ENCODE results near the gene SINHCAF. TPM values are rescaled to one million over a fixed set of nuclear protein-coding genes. Genes with fewer than 3 reads are reported as not detected.
"Not testable (repeated sequence)": the region's sequence is repeated elsewhere in the genome, so short reads cannot be mapped to it uniquely, and the experiment has no call there.

The SINHCAF gene, protein sequence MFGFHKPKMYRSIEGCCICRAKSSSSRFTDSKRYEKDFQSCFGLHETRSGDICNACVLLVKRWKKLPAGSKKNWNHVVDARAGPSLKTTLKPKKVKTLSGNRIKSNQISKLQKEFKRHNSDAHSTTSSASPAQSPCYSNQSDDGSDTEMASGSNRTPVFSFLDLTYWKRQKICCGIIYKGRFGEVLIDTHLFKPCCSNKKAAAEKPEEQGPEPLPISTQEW
- total RNA-seq, result 10 to 100 TPM in 6 of 10 donors, 1 to 10 TPM in 4; 5.7 to 16.9 (median 10.9) TPM
- 1 to 10 TPM; 6.1 TPM for polyA plus RNA-seq
- long read RNA-seq, donor 1, partial matches to known transcripts, result 0 of 6 reads
- long read RNA-seq, donor 1, other reads (novel, unspliced or antisense), result 3 of 6 reads
- long read RNA-seq, donor 2, partial matches to known transcripts, result 0 of 6 reads
- long read RNA-seq, donor 2, other reads (novel, unspliced or antisense), result 0 of 6 reads
- long read RNA-seq, donor 3, transcript SINHCAF-201 (6 exons, 3,163 nt), result major isoform, 5 of 11 reads
- long read RNA-seq, donor 3, partial matches to known transcripts, result 0 of 11 reads
- long read RNA-seq, donor 3, other reads (novel, unspliced or antisense), result 3 of 11 reads

- no peak for TF ChIP-seq CTCF (IDR thresholded peaks at IDR 0.05)
- DNase-seq (peak; percentile 99 to 100), ATAC-seq (peak; percentile 90 to 97 (median 94))
- WGBS, 2 donors, result 0% methylated on average over 52 to 53 of the region's 55 CpGs
- H3K27me3 ChIP-seq, result no peaks in the 10 kb centered on the region
- H3K36me3 ChIP-seq, result no peaks in the 10 kb centered on the region
- H3K9me3 ChIP-seq, result no peaks in the 10 kb centered on the region
- peaks cover 0 to 35% (median 9%) of the 10 kb centered on the region in 9 donors for H3K4me1 ChIP-seq
- H3K4me3 ChIP-seq, result peak within 1 kb of the TSS; percentile 64 to 87 (median 70)
- intact Hi-C loops (cut with DNase I), result no loop called here
- H3K27ac ChIP-seq, result peak within 1 kb of the TSS in 9 of 10 donors; percentile 61 to 96 (median 74)
These were observed at the start of gene SINHCAF for GRCh38 chr12:31325877-31326631. Gene SINHCAF (minus strand): TSS chr12:31326150. CDS start chr12:31298204, 27,946 bp downstream.

DNA sequence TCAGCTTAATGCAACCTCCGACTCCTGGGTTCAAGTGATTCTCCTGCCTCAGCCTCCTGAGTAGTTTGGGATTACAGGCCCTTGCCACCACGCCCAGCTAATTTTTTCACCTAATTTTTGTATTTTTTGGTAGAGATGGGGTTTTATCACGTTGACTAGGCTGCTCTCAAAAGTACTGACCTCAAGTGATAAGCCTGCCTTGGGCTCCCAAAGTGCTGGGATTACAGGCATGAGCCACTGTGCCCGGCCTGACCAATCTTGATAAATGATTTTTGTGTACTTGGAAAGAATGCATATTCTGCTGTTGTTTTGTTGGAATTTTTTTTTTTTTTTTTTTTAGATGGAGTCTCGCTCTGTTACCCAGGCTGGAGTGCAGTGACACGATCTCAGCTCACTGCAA lies 49.5 kb upstream of the SINHCAF start:
- DNase-seq; H3K27ac ChIP-seq; ATAC-seq; H3K4me3 ChIP-seq; intact Hi-C loops (cut with DNase I); H3K27me3 ChIP-seq; H3K36me3 ChIP-seq; H3K9me3 ChIP-seq: not testable (repeated sequence)
- H3K4me1 ChIP-seq, result peaks cover 0 to 10% (median 7%) of the 10 kb centered on the region in 9 donors
- 83 to 88% methylated on average over 5 to 6 of the region's 6 CpGs for WGBS, 2 donors

DNA sequence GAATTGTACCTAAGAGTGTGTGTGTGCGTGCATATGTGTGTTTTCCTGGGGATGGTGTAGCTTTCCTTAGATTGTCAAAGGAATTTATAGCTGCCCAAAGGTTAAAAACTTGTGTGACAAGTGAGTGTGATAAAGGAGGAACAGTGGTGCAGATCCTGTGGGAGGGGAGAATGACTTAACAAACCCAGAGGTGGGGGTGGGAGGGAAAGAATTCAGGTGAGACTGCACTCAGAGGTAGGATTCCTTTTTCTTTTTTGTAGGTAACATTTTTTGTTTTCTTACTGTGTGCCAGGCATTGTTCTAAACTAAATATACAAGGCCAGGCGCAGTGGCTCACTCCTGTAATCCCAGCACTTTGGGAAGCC lies 45.3 kb upstream of the SINHCAF start:
- Histone ChIP-seq H3K9me3 (no peaks in the 10 kb centered on the region), H3K27me3 (no peaks in the 10 kb centered on the region), H3K27ac (no peak overlapping the region), H3K36me3 (no peaks in the 10 kb centered on the region), H3K4me3 (no peak overlapping the region), H3K4me1 (peaks cover 0 to 19% (median 8%) of the 10 kb centered on the region in 9 donors)
- WGBS, 2 donors, result 94 to 96% methylated on average over 2 of the region's 2 CpGs
- no peak for TF ChIP-seq CTCF (IDR thresholded peaks at IDR 0.05)
- ATAC-seq (no peak), DNase-seq (no peak)
- intact Hi-C loops (cut with DNase I), result no loop called here

DNA sequence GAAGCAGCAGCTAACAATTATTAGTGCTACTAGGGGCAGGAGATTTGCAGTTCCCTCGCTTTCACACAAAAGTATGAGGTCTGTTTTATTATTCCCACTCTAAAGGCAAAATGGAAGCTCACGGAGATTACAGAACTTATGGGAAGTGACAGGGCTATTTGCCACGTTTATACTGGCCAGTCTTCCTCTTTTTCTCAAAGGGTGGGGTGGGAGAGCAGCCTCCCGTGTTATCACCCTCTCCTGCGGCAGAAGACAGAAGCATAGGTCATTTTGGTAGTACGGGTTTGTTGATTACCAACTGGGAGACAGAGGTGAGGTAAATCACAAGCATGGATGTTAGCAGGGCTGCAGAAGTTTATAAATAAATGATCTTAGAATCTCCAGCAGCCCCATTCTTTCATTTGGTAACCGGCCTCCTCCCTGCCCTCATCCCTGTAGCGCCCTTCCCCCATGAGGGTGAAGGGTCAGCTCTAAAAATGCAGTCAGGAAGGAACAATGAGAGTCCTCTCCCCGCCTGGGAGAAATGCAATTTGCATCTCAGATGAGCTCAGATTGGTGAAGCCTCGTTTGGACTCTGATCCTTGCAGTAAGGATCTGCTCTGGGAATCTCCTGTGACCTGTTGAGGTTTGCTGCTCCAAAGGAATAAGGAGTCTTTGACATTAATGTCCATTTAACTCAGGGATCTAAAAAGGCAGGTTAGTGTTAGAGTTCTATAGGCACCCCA lies 44.7 kb upstream of the SINHCAF start:
- TF ChIP-seq CTCF (IDR thresholded peaks at IDR 0.05), result no peak
- no peaks in the 10 kb centered on the region for H3K36me3 ChIP-seq
- H3K4me3 ChIP-seq, result peak overlapping the region in 8 of 10 donors; percentile 1 to 51 (median 35)
- peak overlapping the region in 5 of 10 donors; percentile 2 to 73 (median 51) for H3K27ac ChIP-seq
- H3K4me1 ChIP-seq, result peaks cover 0 to 19% (median 8%) of the 10 kb centered on the region in 9 donors
- intact Hi-C loops (cut with DNase I), result no loop called here
- WGBS, 2 donors, result 53 to 56% methylated on average over 10 of the region's 10 CpGs
- no peaks in the 10 kb centered on the region for H3K27me3 ChIP-seq
- peak in 5 of 8 donors; percentile 22 to 48 (median 34) for ATAC-seq
- DNase-seq, result no peak
- no peaks in the 10 kb centered on the region for H3K9me3 ChIP-seq

Data from heart right ventricle (tissue), 16 donors.